GM12892 (cell line): ENCODE results near the gene BAZ2B.

Experiments used
- POLR2A ChIP-seq: IDR thresholded peaks from 2 replicates; pipeline ENCODE4 v1.6.1; 2011; ENCODE audit warnings: low read depth, low read length, control low read depth
- TAF1 ChIP-seq: IDR thresholded peaks from 2 replicates; pipeline ENCODE4 v1.6.1; 2011; ENCODE audit warnings: low read depth, mild to moderate bottlenecking, control low read depth, low read length, borderline replicate concordance

GRCh38 chr2:159506764-159507440 lies 109.4 kb downstream of the BAZ2B start:
- TF ChIP-seq POLR2A: no peak
- TF ChIP-seq TAF1: no peak
